Measurements from ENCODE around the gene STK32B. TPM values are rescaled to one million over a fixed set of nuclear protein-coding genes. Genes with fewer than 3 reads are reported as not detected.

The STK32B gene
- total and polyA plus RNA-seq, 2 experiments from 2014 or later, result 0.71 to 2.3 TPM

DNA sequence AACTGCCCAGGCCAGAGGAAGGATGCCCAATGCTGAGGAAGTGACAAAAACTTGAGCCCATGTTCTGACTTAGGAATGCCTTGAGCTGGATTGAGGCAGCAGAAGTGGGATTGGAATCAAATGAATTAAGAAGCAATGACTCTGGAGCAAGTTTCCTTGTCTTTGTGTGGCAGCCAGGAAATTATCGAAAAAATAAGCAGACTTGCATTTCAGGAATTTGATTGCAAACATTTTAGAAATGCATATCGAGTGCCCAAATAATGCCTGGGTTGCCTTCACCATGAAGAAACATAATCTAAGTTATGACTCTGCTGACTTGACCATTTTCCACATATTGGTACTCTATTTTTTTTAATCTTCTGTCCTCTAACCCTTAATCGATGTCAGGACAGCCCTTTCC, 41.5 kb upstream of the STK32B start (continued):
- no peak for TF ChIP-seq JUNB (IDR thresholded peaks at IDR 0.05; ENCODE audit: unreplicated experiment)
- TF ChIP-seq ZNF114 (CRISPR knock-in tag; IDR thresholded peaks at IDR 0.05), result no peak
- no peak for TF ChIP-seq ETS1 (IDR thresholded peaks at IDR 0.05)
- TF ChIP-seq EZH2 (IDR thresholded peaks at IDR 0.05; ENCODE audit: low read depth, unreplicated experiment), result no peak
- TF ChIP-seq, protein P1, sequence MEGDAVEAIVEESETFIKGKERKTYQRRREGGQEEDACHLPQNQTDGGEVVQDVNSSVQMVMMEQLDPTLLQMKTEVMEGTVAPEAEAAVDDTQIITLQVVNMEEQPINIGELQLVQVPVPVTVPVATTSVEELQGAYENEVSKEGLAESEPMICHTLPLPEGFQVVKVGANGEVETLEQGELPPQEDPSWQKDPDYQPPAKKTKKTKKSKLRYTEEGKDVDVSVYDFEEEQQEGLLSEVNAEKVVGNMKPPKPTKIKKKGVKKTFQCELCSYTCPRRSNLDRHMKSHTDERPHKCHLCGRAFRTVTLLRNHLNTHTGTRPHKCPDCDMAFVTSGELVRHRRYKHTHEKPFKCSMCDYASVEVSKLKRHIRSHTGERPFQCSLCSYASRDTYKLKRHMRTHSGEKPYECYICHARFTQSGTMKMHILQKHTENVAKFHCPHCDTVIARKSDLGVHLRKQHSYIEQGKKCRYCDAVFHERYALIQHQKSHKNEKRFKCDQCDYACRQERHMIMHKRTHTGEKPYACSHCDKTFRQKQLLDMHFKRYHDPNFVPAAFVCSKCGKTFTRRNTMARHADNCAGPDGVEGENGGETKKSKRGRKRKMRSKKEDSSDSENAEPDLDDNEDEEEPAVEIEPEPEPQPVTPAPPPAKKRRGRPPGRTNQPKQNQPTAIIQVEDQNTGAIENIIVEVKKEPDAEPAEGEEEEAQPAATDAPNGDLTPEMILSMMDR (conservative IDR thresholded peaks at IDR 0.05; ENCODE audit: low read depth in 2 of 2), result no peak
- TF ChIP-seq REST (IDR thresholded peaks at IDR 0.05; ENCODE audit: unreplicated experiment), result no peak
- TF ChIP-seq POLR2AphosphoS5 (IDR thresholded peaks at IDR 0.05; ENCODE audit: low read depth), result no peak
- no peak for TF ChIP-seq EZH2phosphoT487 (IDR thresholded peaks at IDR 0.05; ENCODE audit: unreplicated experiment)
- no peak for TF ChIP-seq STAT1 (IDR thresholded peaks at IDR 0.05; ENCODE audit: unreplicated experiment)
- TF ChIP-seq NANOG (IDR thresholded peaks at IDR 0.05; ENCODE audit: borderline replicate concordance), result no peak

GRCh38 chr4:5010984-5011383, 40.3 kb upstream of the STK32B start:
- Mint-ChIP-seq H3K27me3 (ENCODE audit: insufficient read depth, low read depth, poor library complexity) (peaks cover under 1% of the 10 kb centered on the region), H3K27ac (no peak overlapping the region), H3K4me3 (no peak overlapping the region), H3K4me1 (0 out of 3 replicates have a peak, but pooled peaks cover 2% of the 10 kb centered on the region), H3K9me3 (no peaks in the 10 kb centered on the region), H3K36me3 (ENCODE audit: low read depth) (no peaks in the 10 kb centered on the region)
- H4K20me1 ChIP-seq (replicated peaks; ENCODE audit: insufficient read depth), result 0 out of 2 replicates have a peak, but pooled peaks cover 2% of the 10 kb centered on the region
- no peaks in the 10 kb centered on the region for H3K79me2 ChIP-seq (replicated peaks; ENCODE audit: insufficient read depth)
- H3K27ac ChIP-seq (ENCODE audit: low read depth), result no peak overlapping the region
- no peak for DNase-seq (ENCODE audit: low spot score)
- no peaks in the 10 kb centered on the region for H3F3A ChIP-seq (replicated peaks; ENCODE audit: low read depth)
- no peak overlapping the region for H3K4me2 ChIP-seq
- no peak overlapping the region for H3K4me3 ChIP-seq
- H3K36me3 ChIP-seq (ENCODE audit: insufficient read depth), result no peaks in the 10 kb centered on the region
- H3K9me2 ChIP-seq (ENCODE audit: insufficient read depth), result no peaks in the 10 kb centered on the region
- ATAC-seq, result no peak
- H2AFZ ChIP-seq, result no peak overlapping the region
- no peaks in the 10 kb centered on the region for H3K4me1 ChIP-seq (ENCODE audit: insufficient read depth)
- no peaks in the 10 kb centered on the region for H3K27me3 ChIP-seq (ENCODE audit: insufficient read depth)
- no peak for TF ChIP-seq ZNF462 (CRISPR knock-in tag; IDR thresholded peaks at IDR 0.05)
